Measurements from ENCODE around the gene ATP6AP1.

GRCh38 chrX:154450312-154450711, 21.8 kb downstream of the ATP6AP1 start:
- TF ChIP-seq POLR2AphosphoS5 (IDR thresholded peaks at IDR 0.05; ENCODE audit: insufficient read depth, low read depth, low read length) (no peak), EZH2 (IDR thresholded peaks at IDR 0.05; ENCODE audit: borderline replicate concordance, low read depth, low read length, severe bottlenecking) (no peak), MYC (IDR thresholded peaks at IDR 0.05; ENCODE audit: low read depth, low read length) (no peak), POLR2A (IDR thresholded peaks at IDR 0.05; ENCODE audit: low read depth, low read length) (no peak), GATA2 (IDR thresholded peaks at IDR 0.05; ENCODE audit: insufficient read depth, insufficient read length, low read depth, low read length) (no peak), JUN (IDR thresholded peaks at IDR 0.05; ENCODE audit: borderline replicate concordance, insufficient read depth, insufficient read length, low read depth) (no peak)
- TF ChIP-seq, protein P1, sequence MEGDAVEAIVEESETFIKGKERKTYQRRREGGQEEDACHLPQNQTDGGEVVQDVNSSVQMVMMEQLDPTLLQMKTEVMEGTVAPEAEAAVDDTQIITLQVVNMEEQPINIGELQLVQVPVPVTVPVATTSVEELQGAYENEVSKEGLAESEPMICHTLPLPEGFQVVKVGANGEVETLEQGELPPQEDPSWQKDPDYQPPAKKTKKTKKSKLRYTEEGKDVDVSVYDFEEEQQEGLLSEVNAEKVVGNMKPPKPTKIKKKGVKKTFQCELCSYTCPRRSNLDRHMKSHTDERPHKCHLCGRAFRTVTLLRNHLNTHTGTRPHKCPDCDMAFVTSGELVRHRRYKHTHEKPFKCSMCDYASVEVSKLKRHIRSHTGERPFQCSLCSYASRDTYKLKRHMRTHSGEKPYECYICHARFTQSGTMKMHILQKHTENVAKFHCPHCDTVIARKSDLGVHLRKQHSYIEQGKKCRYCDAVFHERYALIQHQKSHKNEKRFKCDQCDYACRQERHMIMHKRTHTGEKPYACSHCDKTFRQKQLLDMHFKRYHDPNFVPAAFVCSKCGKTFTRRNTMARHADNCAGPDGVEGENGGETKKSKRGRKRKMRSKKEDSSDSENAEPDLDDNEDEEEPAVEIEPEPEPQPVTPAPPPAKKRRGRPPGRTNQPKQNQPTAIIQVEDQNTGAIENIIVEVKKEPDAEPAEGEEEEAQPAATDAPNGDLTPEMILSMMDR (IDR thresholded peaks at IDR 0.05; ENCODE audit: extremely low read depth in 1 of 2, insufficient read depth in 1 of 2, low read depth in 1 of 2, low read length in 2 of 2) = no peak
